D721Med (cell line): ENCODE results near the gene DACT2.

Experiments
- DNase-seq: peaks from one replicate; pipeline ENCODE4 v3.0.0; 2011; ENCODE audit warnings: low spot score; ENCODE audit not compliant: insufficient read length
- FAIRE-seq: peaks from 2 replicates; lab custom pipeline; 2011; peaks lifted over from hg19 to GRCh38; lab: Jason Lieb, UNC
- CTCF ChIP-seq: IDR thresholded peaks from 2 replicates; pipeline ENCODE4 v1.5.1; 2012; ENCODE audit warnings: mild to moderate bottlenecking, control low read depth; ENCODE audit not compliant: insufficient read depth; ENCODE audit errors: missing control alignments

Gene DACT2

GRCh38 chr6:168276576-168277273 is 42.9 kb downstream of the DACT2 start:
- no peak for TF ChIP-seq CTCF
- DNase-seq (no peak), FAIRE-seq (no peak)

- no peak for TF ChIP-seq CTCF
- FAIRE-seq: no peak
- DNase-seq: no peak
Measured at GRCh38 chr6:168275168-168275567, 44.4 kb downstream of the DACT2 start.

GRCh38 chr6:168274037-168274952 is 45.3 kb downstream of the DACT2 start:
- no peak for FAIRE-seq
- TF ChIP-seq CTCF: no peak
- DNase-seq: no peak

- no peak for TF ChIP-seq CTCF
- no peak for FAIRE-seq
- DNase-seq: no peak
Measured at GRCh38 chr6:168273441-168274036, 46.0 kb downstream of the DACT2 start.

- no peak for DNase-seq
- no peak for FAIRE-seq
Measured at GRCh38 chr6:168272415-168273325, 46.9 kb downstream of the DACT2 start.

More at GRCh38 chr6:168272415-168273325, 46.9 kb downstream of the DACT2 start:
- TF ChIP-seq CTCF: no peak
